HepG2 (cell line): ENCODE measurements around the gene TMEM165. TPM values are rescaled to one million over a fixed set of nuclear protein-coding genes. Genes with fewer than 3 reads are reported as not detected.

ENCODE experiments used
- CBX2 ChIP-seq, 2 experiments: fragments of 200-600 bp in 1 of 2; sonication (generic); formaldehyde crosslinking in 1 of 2; IDR thresholded peaks; 2 replicates each; pipeline versions ENCODE4 v1.7.0 to v1.8.1; 2018 to 2022; ENCODE audit warnings: low read depth in 2 of 2, low read length in 1 of 2, mild to moderate bottlenecking in 1 of 2, missing genetic modification reagents in 1 of 2
- CSRNP2 ChIP-seq: sonication (generic); formaldehyde crosslinking; conservative IDR thresholded peaks from 2 replicates; pipeline ENCODE4 v1.8.0; 2022; ENCODE audit warnings: low read depth, missing genetic modification reagents
- GLI4 ChIP-seq: sonication (generic); formaldehyde crosslinking; IDR thresholded peaks from 2 replicates; pipeline ENCODE4 v1.5.1; 2020; ENCODE audit warnings: missing genetic modification reagents, mild to moderate bottlenecking, moderate library complexity, borderline replicate concordance
- HNRNPUL1 ChIP-seq: fragments of 200-400 bp; formaldehyde crosslinking; IDR thresholded peaks from 2 replicates; pipeline ENCODE4 v1.6.1; 2017; ENCODE audit warnings: low read depth, mild to moderate bottlenecking, low read length, moderate library complexity
- IRX3 ChIP-seq: sonication (generic); formaldehyde crosslinking; IDR thresholded peaks from 2 replicates; pipeline ENCODE4 v1.8.1; 2023; ENCODE audit warnings: mild to moderate bottlenecking, low read depth, missing genetic modification reagents, borderline replicate concordance
- ISX ChIP-seq: sonication (generic); formaldehyde crosslinking; conservative IDR thresholded peaks from 2 replicates; pipeline ENCODE4 v1.5.0; 2020; ENCODE audit warnings: missing genetic modification reagents
- PAX8 ChIP-seq: sonication (generic); formaldehyde crosslinking; IDR thresholded peaks from 2 replicates; pipeline ENCODE4 v1.8.0; 2022; ENCODE audit warnings: mild to moderate bottlenecking, missing genetic modification reagents, borderline replicate concordance
- SMYD3 ChIP-seq: sonication (generic); formaldehyde crosslinking; IDR thresholded peaks from 2 replicates; pipeline ENCODE4 v1.8.1; 2023; ENCODE audit warnings: mild to moderate bottlenecking, missing genetic modification reagents
- SP5 ChIP-seq: IDR thresholded peaks from 2 replicates; pipeline ENCODE4 v1.6.1; 2016; ENCODE audit warnings: low read depth, borderline replicate concordance
- TCF7 ChIP-seq: sonication (generic); IDR thresholded peaks from 2 replicates; pipeline ENCODE4 v1.6.1; 2016; ENCODE audit warnings: antibody characterized with exemption, low read depth
- TRIM24 ChIP-seq: sonication (generic); formaldehyde crosslinking; IDR thresholded peaks from 2 replicates; pipeline ENCODE4 v1.8.0; 2022; ENCODE audit warnings: mild to moderate bottlenecking, missing genetic modification reagents
- ZBTB33 ChIP-seq: sonication (generic); formaldehyde crosslinking; IDR thresholded peaks from 2 replicates; pipeline ENCODE4 v1.4.0; 2020; ENCODE audit warnings: missing genetic modification reagents
- ZFYVE20 ChIP-seq: sonication (generic); formaldehyde crosslinking; IDR thresholded peaks from 2 replicates; pipeline ENCODE4 v1.8.0; 2023; ENCODE audit warnings: low read depth, mild to moderate bottlenecking, moderate library complexity, missing genetic modification reagents, borderline replicate concordance
- ZKSCAN5 ChIP-seq: sonication (generic); formaldehyde crosslinking; IDR thresholded peaks from 2 replicates; pipeline ENCODE4 v1.5.1; 2020; ENCODE audit warnings: mild to moderate bottlenecking, missing genetic modification reagents
- ZNF564 ChIP-seq: sonication (generic); formaldehyde crosslinking; IDR thresholded peaks from 2 replicates; pipeline ENCODE4 v1.8.1; 2023; ENCODE audit warnings: mild to moderate bottlenecking, missing genetic modification reagents
- ZNF605 ChIP-seq: sonication (generic); formaldehyde crosslinking; IDR thresholded peaks from 2 replicates; pipeline ENCODE4 v1.8.0; 2022; ENCODE audit warnings: mild to moderate bottlenecking, missing genetic modification reagents
- ZNF792 ChIP-seq: IDR thresholded peaks from 2 replicates; pipeline ENCODE4 v1.6.1; 2016
- ZSCAN31 ChIP-seq: sonication (generic); formaldehyde crosslinking; IDR thresholded peaks from 2 replicates; pipeline ENCODE4 v1.5.0; 2020; ENCODE audit warnings: low read depth, mild to moderate bottlenecking, missing genetic modification reagents
- polyA plus RNA-seq, 8 experiments: library from polyadenylated mRNA; depleted of rRNA in 3 of 8; stranded (reverse) in 7 of 8; unstranded in 1 of 8; fragments of >200 nt; fragmentation: Illumina TruSeq in 4 of 8; extraction: Trizol in 4 of 8; gene quantifications; 2 replicates each; pipeline versions ENCODE4 v1.2.1 to v1.2.3, GENCODE V29; 2011 to 2016; ENCODE audit warnings: low read depth in 4 of 8, missing spikeins in 1 of 8, mixed read lengths in 1 of 8; ENCODE audit not compliant: insufficient read depth in 1 of 8
- total RNA-seq, 5 experiments: library from RNA; depleted of rRNA; stranded (reverse); fragments of >200 nt; fragmentation: Illumina TruSeq; extraction: Trizol; gene quantifications; 2 replicates each; pipeline ENCODE4 v1.2.3, GENCODE V29; 2016; ENCODE audit warnings: low read depth in 1 of 5
- TF ChIP-seq, protein P1 (sequence below): sonication (generic); formaldehyde crosslinking; IDR thresholded peaks from 2 replicates; pipeline ENCODE4 v1.4.0; 2020; ENCODE audit warnings: missing genetic modification reagents, mild to moderate bottlenecking, borderline replicate concordance
- TF ChIP-seq, protein P2 (sequence below): IDR thresholded peaks from 2 replicates; pipeline ENCODE4 v1.6.1; 2016; ENCODE audit warnings: control low read depth

TMEM165 gene
- total and polyA plus RNA-seq, 2 of the 13 experiments (the other 11 are each of a cell fraction or from before 2014, with no cell fraction given) = 54.6 to 103 TPM

DNA sequence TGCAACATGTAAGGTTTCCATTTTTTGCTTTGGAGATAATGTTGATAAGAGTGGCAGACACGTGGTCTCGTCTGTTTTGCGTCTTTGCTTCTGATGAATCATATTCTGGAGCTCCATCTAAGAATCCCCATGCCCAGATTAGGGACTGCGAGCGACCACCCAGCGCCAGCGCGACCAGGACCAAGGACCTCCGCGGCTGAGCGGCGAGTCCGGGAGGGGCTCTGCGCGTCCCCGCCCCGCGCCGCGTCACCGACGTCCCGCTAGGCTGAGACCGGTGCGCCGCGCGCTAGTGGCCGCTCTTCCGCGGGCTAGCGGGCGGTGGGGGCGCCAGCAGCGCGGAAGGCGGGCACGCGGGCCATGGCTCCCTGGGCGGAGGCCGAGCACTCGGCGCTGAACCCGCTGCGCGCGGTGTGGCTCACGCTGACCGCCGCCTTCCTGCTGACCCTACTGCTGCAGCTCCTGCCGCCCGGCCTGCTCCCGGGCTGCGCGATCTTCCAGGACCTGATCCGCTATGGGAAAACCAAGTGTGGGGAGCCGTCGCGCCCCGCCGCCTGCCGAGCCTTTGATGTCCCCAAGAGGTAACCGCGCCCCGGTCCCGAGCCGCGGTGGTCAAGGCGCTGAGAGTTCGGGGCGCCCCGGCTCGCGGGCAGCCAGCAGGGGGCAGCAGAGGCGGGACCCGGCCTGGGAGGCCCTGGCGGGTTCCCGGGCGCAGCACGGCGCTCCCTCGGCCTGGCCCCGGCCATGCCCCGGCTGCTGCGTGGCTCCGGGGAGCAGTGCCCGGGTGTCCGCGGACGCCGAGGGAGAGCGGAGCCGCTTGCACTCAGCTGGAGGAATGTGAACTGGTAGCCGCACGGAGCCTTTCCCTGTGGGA lies 49.5 kb upstream of the TMEM165 start, which contains the start of gene SRD5A3 (continued):
- TF ChIP-seq, protein P1, sequence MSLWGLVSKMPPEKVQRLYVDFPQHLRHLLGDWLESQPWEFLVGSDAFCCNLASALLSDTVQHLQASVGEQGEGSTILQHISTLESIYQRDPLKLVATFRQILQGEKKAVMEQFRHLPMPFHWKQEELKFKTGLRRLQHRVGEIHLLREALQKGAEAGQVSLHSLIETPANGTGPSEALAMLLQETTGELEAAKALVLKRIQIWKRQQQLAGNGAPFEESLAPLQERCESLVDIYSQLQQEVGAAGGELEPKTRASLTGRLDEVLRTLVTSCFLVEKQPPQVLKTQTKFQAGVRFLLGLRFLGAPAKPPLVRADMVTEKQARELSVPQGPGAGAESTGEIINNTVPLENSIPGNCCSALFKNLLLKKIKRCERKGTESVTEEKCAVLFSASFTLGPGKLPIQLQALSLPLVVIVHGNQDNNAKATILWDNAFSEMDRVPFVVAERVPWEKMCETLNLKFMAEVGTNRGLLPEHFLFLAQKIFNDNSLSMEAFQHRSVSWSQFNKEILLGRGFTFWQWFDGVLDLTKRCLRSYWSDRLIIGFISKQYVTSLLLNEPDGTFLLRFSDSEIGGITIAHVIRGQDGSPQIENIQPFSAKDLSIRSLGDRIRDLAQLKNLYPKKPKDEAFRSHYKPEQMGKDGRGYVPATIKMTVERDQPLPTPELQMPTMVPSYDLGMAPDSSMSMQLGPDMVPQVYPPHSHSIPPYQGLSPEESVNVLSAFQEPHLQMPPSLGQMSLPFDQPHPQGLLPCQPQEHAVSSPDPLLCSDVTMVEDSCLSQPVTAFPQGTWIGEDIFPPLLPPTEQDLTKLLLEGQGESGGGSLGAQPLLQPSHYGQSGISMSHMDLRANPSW (CRISPR knock-in tag) = no peak
- TF ChIP-seq ZSCAN31 (CRISPR knock-in tag) = peak; percentile 95
- TF ChIP-seq CBX2 (IDR thresholded peaks at IDR 0.05; ENCODE audit: low read depth, low read length) = no peak
- TF ChIP-seq CBX2 (CRISPR knock-in tag; IDR thresholded peaks at IDR 0.05; ENCODE audit: low read depth) = no peak
- TF ChIP-seq ZBTB33 (CRISPR knock-in tag) = no peak
- TF ChIP-seq ISX (CRISPR knock-in tag) = 0 out of 2 replicates have a peak, but pooled peaks have one; percentile 23
- TF ChIP-seq ZNF605 (CRISPR knock-in tag) = peak; percentile 20; the same call in 1 of the 2 replicates
- TF ChIP-seq GLI4 (CRISPR knock-in tag) = no peak
- no peak for TF ChIP-seq CSRNP2 (CRISPR knock-in tag)
- TF ChIP-seq TCF7 = peak; percentile 66; the same call in 1 of the 2 replicates
- TF ChIP-seq TRIM24 (CRISPR knock-in tag) = no peak
- 0 out of 2 replicates have a peak, but pooled peaks have one; percentile 23 for TF ChIP-seq SP5 (CRISPR knock-in tag)
- 0 out of 2 replicates have a peak, but pooled peaks have one; percentile 49 for TF ChIP-seq SMYD3
- peak; percentile 59; the same call in 1 of the 2 replicates for TF ChIP-seq IRX3 (CRISPR knock-in tag)
- TF ChIP-seq ZFYVE20 (CRISPR knock-in tag) = 0 out of 2 replicates have a peak, but pooled peaks have one; percentile 57
- no peak for TF ChIP-seq ZKSCAN5 (CRISPR knock-in tag)
- TF ChIP-seq, protein P2, sequence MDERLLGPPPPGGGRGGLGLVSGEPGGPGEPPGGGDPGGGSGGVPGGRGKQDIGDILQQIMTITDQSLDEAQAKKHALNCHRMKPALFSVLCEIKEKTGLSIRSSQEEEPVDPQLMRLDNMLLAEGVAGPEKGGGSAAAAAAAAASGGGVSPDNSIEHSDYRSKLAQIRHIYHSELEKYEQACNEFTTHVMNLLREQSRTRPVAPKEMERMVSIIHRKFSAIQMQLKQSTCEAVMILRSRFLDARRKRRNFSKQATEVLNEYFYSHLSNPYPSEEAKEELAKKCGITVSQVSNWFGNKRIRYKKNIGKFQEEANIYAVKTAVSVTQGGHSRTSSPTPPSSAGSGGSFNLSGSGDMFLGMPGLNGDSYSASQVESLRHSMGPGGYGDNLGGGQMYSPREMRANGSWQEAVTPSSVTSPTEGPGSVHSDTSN (CRISPR knock-in tag) = no peak
- no peak; the same call in 1 of the 2 replicates for TF ChIP-seq PAX8 (CRISPR knock-in tag)
- no peak for TF ChIP-seq HNRNPUL1
- peak; percentile 93 for TF ChIP-seq ZNF564 (CRISPR knock-in tag)
- peak; percentile 46; the same call in 1 of the 2 replicates for TF ChIP-seq ZNF792 (CRISPR knock-in tag)
